OCI-LY7 (cell line): Measurements from ENCODE around the gene GPRC5C. TPM values are rescaled to one million over a fixed set of nuclear protein-coding genes. Genes with fewer than 3 reads are reported as not detected.

ENCODE experiments used
- BruUV-seq: library from RNA; stranded (reverse); fragments of 400-500 nt; replicated peaks from 2 replicates; lab custom pipeline; 2021; lab: Mats Ljungman, UMichigan
- CTCF ChIA-PET: fragments of 300-600 bp; sonication (Branson Sonifier 250); formaldehyde crosslinking; loops from one replicate; lab custom pipeline; 2022; ENCODE audit warnings: antibody characterized with exemption; ENCODE audit not compliant: unreplicated experiment; lab: Charles Lee
- POLR2A ChIA-PET: fragments of 300-600 bp; sonication (Branson Sonifier 250); formaldehyde crosslinking; loops from one replicate; lab custom pipeline; 2022; ENCODE audit warnings: antibody characterized with exemption; lab: Charles Lee
- DNase-seq: peaks from one replicate; pipeline ENCODE4 v3.0.0-alpha.2; 2015; ENCODE audit warnings: low spot score
- H2AFZ ChIP-seq: fragments of 200-600 bp; sonication (generic), shearing (Covaris generic); 2 replicates; pipeline ENCODE4 v1.6.1; 2014; ENCODE audit warnings: mild to moderate bottlenecking, antibody characterized with exemption, low read length, moderate library complexity
- H3K27ac ChIP-seq: fragments of 200-600 bp; sonication (generic); 2 replicates; pipeline ENCODE4 v1.5.1; 2014; ENCODE audit warnings: mixed run types, low read depth, mild to moderate bottlenecking, moderate library complexity, low read length, inconsistent platforms; ENCODE audit not compliant: poor library complexity, severe bottlenecking
- H3K36me3 ChIP-seq: fragments of 200-600 bp; sonication (generic); 2 replicates; pipeline ENCODE4 v1.6.1; 2014; ENCODE audit warnings: mild to moderate bottlenecking, antibody characterized with exemption, low read length, moderate library complexity, mixed read lengths; ENCODE audit not compliant: insufficient read depth
- H3K4me1 ChIP-seq: fragments of 200-600 bp; sonication (generic); 2 replicates; pipeline ENCODE4 v1.5.1; 2014; ENCODE audit warnings: mild to moderate bottlenecking, low read length; ENCODE audit not compliant: insufficient read depth, poor library complexity, severe bottlenecking
- H3K4me2 ChIP-seq: fragments of 200-600 bp; sonication (generic); 2 replicates; pipeline ENCODE4 v1.6.1; 2014; ENCODE audit warnings: mild to moderate bottlenecking, low read length
- H3K4me3 ChIP-seq: fragments of 200-600 bp; sonication (generic); 2 replicates; pipeline ENCODE4 v1.5.1; 2014; ENCODE audit warnings: mild to moderate bottlenecking, low read depth, low read length; ENCODE audit not compliant: poor library complexity, severe bottlenecking
- H3K79me2 ChIP-seq: fragments of 200-600 bp; sonication (generic); 2 replicates; pipeline ENCODE4 v1.6.1; 2016; ENCODE audit warnings: low read depth, mild to moderate bottlenecking, low read length, moderate library complexity, mixed read lengths; ENCODE audit not compliant: insufficient read depth
- H3K9me2 ChIP-seq: fragments of 200-600 bp; sonication (generic); 2 replicates; pipeline ENCODE4 v1.6.1; 2016; ENCODE audit warnings: mild to moderate bottlenecking, low read length, mixed read lengths; ENCODE audit not compliant: insufficient read depth
- H3K9me3 ChIP-seq: fragments of 200-600 bp; sonication (generic); 2 replicates; pipeline ENCODE4 v1.6.1; 2014; ENCODE audit warnings: mild to moderate bottlenecking, mixed run types, low read length, mixed read lengths
- H4K20me1 ChIP-seq: fragments of 200-600 bp; sonication (generic); 2 replicates; pipeline ENCODE4 v1.6.1; 2014; ENCODE audit warnings: mild to moderate bottlenecking, antibody characterized with exemption, low read length, moderate library complexity, mixed read lengths; ENCODE audit not compliant: insufficient read depth
- CTCF ChIP-seq: fragments of 200-600 bp; sonication (generic); conservative IDR thresholded peaks from 2 replicates; pipeline ENCODE4 v1.5.1; 2014; ENCODE audit warnings: mild to moderate bottlenecking, antibody characterized with exemption, low read length, moderate library complexity, mixed read lengths
- EZH2phosphoT487 ChIP-seq: fragments of 200-600 bp; sonication (generic); IDR thresholded peaks from 2 replicates; pipeline ENCODE4 v1.6.1; 2018; ENCODE audit warnings: low read depth, borderline replicate concordance, mild to moderate bottlenecking, mixed run types, antibody characterized with exemption, low read length, moderate library complexity, mixed read lengths
- intact Hi-C: fragments of 100-400 bp; cut with micrococcal nuclease; formaldehyde crosslinking; loops from one replicate; pipeline ENCODE4 v1.10.0; 2022; ENCODE audit not compliant: unreplicated experiment
- total RNA-seq, 2 experiments: library from RNA; depleted of rRNA in 1 of 2; stranded (reverse); fragments of >200 nt in 1 of 2; shearing (Covaris generic) in 1 of 2; gene quantifications; 2 replicates each; pipeline ENCODE4 v1.2.3, GENCODE V29; 2014 to 2022

The GPRC5C gene
- total RNA-seq, 2 experiments from 2014 or later = 1.1 to 19.5 TPM

DNA sequence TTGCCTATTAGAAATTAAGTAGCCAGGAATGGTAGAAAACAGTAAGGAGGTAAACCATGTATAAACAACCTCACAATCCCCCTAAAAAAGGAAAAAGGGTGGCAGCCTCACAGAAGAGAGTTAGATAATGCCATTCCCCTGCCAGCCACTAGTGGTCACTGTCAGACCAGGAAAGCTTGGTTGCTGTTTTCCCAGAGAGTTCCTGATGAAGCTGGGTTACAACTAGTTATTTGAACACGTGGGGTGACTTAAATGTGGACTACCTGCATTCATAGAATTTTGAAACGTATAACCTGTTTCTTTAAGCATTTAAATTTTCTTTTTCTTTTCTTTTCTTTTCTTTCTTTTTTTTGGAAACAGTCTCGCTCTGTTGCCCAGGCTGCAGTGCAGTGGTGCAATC, 5.8 kb downstream of the GPRC5C start:
- Histone ChIP-seq H4K20me1 (no peaks in the 10 kb centered on the region), H3K4me1 (peaks cover 6% of the 10 kb centered on the region), H3K27ac (no peak overlapping the region), H2AFZ (no peak overlapping the region), H3K79me2 (no peaks in the 10 kb centered on the region), H3K36me3 (no peaks in the 10 kb centered on the region), H3K4me2 (no peak overlapping the region), H3K4me3 (no peak overlapping the region), H3K9me2 (no peaks in the 10 kb centered on the region), H3K9me3 (no peaks in the 10 kb centered on the region)
- ChIA-PET POLR2A (interaction anchor here (0.7 kb wide), 1 partner anchor 154 kb away, joined by 3 read pairs; no protein-coding TSS in a partner anchor), CTCF (interaction anchor here (0.6 to 1.5 kb wide), 3 partner anchors 11 to 34 kb away, joined by 3 read pairs; no protein-coding TSS in a partner anchor)
- BruUV-seq = no TSS peak
- no peak for TF ChIP-seq EZH2phosphoT487
- TF ChIP-seq CTCF = peak; percentile 100
- intact Hi-C loops = loop anchor here (1.0 to 5.0 kb wide), 3 partner anchors 20 to 300 kb away; partner anchors contain the start of gene RAB37
- DNase-seq = peak; percentile 69

DNA sequence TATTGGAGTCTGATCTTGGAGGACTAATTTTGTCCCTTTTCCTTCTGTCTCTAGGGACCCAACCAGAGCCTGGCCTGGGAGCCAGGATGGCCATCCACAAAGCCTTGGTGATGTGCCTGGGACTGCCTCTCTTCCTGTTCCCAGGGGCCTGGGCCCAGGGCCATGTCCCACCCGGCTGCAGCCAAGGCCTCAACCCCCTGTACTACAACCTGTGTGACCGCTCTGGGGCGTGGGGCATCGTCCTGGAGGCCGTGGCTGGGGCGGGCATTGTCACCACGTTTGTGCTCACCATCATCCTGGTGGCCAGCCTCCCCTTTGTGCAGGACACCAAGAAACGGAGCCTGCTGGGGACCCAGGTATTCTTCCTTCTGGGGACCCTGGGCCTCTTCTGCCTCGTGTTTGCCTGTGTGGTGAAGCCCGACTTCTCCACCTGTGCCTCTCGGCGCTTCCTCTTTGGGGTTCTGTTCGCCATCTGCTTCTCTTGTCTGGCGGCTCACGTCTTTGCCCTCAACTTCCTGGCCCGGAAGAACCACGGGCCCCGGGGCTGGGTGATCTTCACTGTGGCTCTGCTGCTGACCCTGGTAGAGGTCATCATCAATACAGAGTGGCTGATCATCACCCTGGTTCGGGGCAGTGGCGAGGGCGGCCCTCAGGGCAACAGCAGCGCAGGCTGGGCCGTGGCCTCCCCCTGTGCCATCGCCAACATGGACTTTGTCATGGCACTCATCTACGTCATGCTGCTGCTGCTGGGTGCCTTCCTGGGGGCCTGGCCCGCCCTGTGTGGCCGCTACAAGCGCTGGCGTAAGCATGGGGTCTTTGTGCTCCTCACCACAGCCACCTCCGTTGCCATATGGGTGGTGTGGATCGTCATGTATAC, 8.0 kb downstream of the GPRC5C start:
- intact Hi-C loops = loop anchor here (5.0 kb wide), 1 partner anchor 297 kb away; the partner anchor contains the start of gene RAB37
- H2AFZ ChIP-seq = no peak overlapping the region
- H3K27ac ChIP-seq = no peak overlapping the region
- BruUV-seq = no TSS peak
- no peaks in the 10 kb centered on the region for H4K20me1 ChIP-seq
- DNase-seq = no peak
- no peaks in the 10 kb centered on the region for H3K79me2 ChIP-seq
- CTCF ChIA-PET = no interaction called here
- POLR2A ChIA-PET = interaction anchor here (1.1 kb wide), 1 partner anchor 14 kb away, joined by 5 read pairs; no protein-coding TSS in a partner anchor
- H3K36me3 ChIP-seq = no peaks in the 10 kb centered on the region
- no peak overlapping the region for H3K4me3 ChIP-seq
- TF ChIP-seq EZH2phosphoT487 = no peak
- no peak for TF ChIP-seq CTCF
- no peaks in the 10 kb centered on the region for H3K9me2 ChIP-seq
- no peaks in the 10 kb centered on the region for H3K9me3 ChIP-seq
- H3K4me1 ChIP-seq = peaks cover 22% of the 10 kb centered on the region
- no peak overlapping the region for H3K4me2 ChIP-seq
